Epidermal melanocyte (primary cell): ENCODE results near the gene CDC42EP3.

ENCODE experiments used
- DNase-seq: peaks from one replicate; pipeline ENCODE4 v3.0.0; 2011; ENCODE audit warnings: low spot score; ENCODE audit not compliant: insufficient read length

Gene CDC42EP3

GRCh38 chr2:37637190-37637860, 34.1 kb downstream of the CDC42EP3 start:
- no peak for DNase-seq

GRCh38 chr2:37636381-37637066, 34.9 kb downstream of the CDC42EP3 start:
- DNase-seq: no peak

DNA sequence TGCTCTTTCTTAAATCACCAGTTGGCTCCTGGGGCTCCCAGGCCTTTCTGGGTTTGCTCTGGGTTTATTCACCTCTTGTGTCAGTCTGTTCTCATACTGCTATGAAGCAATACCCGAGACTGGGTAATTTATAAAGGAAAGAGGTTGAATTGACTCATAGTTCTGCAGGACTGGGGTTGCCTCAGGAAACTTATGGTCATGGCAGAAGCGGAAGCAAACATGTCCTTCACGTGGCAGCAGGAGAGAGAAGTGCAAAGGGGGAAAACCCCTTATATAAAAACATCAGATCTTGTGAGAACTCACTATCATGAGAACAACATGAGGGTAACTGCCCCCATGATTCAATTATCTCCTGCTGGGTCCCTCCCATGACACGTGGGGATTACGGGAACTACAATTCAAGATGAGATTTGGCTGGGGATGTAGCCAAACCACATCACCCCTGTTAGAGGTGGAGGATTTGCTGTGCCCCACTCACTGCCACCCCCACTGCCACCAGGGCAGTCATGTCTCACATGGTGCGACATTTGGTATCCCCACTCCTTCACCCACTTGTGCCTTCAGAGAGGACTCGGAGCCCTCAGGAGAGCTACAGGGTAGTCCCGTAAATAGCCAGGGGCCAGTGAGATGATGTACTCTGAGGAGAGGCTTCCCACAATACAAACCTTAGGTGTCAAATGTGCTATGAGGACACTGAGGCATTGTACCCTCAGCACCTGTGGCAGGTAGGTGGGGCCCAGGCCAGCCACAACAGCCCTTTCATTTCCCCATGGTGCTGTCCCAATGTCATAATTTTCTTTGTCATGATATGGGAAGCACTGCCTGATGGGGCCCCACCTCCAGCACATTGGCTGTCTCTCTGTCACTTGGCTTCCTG, 35.7 kb downstream of the CDC42EP3 start:
- DNase-seq: no peak

DNA sequence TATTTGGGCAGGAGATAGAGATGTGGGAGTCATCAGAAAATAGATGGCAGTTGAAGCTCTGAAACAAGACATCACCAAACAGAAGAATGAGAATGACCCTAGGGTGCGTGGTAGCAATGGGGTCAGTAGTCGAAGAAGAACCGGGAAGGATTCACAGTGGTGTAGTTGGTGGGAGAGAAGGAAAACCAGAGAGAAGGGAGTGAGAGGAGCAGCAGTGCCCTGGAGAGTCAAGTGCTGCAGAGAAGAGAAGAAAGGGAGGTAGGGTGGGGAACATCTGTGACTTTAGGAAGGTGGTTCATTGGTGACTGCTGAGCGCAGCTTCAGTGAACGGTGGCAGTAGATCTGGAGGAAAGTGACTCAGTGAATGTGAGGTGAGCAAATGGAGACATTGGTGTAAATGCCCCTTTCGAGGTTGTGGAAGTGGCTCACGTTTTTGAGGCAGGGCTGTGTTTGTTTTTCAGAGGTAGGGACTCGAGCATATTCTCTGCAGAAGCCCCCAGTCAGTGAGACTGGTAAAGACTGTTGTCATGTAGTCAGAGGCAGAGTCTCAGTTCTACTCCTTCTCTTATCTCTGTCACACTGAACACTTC, 36.4 kb downstream of the CDC42EP3 start:
- no peak for DNase-seq

DNA sequence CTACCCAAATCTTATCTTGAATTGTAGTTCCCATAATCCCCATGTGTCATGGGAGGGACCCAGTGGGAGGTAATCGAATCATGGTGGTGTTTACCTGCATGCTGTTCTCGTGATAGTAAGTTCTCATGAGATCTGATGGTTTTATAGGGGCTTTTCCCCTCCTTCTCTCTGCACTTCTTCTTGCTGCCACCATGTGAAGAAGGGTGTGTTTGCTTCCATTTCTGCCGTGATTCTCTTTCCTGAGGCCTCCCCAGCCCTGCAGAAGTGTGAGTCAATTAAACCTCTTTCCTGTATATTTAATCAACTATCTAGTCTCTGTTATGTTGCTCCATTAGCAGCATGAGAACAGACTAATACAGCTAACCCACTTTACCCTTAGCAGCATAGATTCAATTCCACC, 37.6 kb downstream of the CDC42EP3 start:
- no peak for DNase-seq

GRCh38 chr2:37633234-37633633, 38.2 kb downstream of the CDC42EP3 start:
- no peak for DNase-seq

- DNase-seq: no peak
These were observed 39.1 kb downstream of the CDC42EP3 start for GRCh38 chr2:37632310-37632709.

DNA sequence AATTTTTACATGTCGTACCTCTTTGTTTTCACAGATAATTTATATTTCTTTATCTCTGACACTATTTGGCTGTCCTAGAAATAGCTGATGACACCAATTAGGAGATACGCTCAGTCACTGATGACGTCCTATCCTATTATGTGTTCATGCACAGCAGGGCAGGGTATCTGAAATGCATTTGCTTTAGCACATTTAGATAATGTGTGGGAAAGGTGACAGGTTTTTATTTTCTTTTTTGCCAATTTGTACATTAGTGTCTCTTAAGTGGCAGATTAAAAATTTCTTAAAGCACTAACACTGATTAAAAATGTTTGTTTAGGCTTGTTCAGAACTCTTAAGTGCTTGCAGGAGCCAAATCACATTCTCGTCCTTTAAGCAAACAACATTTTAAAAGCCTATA, 39.7 kb downstream of the CDC42EP3 start:
- DNase-seq: no peak

DNA sequence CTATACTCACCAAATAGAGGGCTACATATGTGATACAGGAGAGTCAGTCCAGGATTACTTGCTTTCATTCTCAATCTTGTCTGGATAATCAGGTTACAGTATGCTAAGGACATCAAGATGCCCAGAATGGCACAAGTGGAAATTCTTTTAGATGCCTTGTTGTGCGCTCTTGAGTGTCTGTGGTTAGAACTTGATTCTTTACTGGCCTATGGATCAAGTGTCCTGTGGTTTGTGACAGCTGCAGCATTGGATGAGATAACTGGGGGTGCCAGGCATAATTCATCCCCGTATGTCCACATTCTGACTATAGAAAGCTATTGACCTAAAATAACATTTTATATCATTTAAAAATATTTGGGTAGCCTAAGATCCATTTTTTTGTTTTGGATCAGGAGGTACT, 40.1 kb downstream of the CDC42EP3 start:
- DNase-seq: no peak

DNA sequence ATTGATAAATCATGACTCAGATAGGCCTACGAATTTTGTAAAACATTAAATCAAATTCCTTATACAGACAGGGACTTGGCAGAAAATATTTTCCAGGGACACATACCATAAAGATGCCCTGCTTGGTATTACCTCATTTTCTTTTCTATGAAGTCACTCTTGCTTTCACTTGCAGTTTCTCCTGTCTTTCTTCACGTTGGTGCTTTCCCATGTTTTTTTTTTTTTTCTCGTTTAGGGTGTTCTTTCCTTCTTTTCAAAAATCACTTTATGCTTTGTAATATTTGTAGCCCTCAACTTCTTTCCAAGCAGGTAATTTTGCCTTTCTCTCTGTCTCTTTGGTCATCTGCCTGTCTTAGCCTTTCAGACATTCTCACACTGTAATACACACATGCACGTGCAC, 40.7 kb downstream of the CDC42EP3 start:
- no peak for DNase-seq

DNA sequence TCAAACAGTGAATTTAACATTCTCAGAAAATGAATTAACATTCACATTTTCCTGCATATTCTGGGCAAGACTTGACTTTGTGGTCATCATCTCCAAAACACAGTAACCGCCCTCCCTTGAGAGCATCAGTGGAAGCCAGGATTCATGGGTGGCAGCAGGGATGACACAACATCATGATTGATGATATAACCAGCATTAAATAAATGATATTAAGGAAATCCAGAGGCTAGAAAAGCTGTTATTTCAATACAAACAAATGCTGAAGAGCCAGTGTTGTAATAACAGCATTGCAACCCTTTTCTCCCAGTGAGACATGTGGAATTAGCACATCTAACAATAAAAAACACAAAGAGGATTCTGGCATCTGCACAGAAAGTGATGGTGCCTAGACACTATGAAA, 41.1 kb downstream of the CDC42EP3 start:
- no peak for DNase-seq

DNA sequence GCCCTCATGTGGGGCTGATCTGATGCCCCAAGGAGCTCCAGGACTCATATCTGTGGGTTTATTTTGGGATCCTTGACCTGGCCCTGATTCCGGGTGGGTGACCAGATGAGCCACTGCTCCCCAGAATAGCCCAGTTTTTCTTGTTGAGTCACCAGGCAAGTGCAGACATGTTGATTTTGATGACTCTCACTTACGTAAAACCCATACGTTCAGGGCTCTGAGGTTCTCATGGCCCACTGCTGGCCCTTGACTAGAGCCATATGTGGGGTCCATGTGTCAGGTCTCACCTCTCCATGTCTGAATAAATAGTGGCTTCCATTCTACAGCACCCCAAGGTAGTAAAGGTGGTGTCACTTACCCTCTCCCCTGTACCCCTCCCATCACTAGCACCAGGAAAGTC, 41.9 kb downstream of the CDC42EP3 start:
- no peak for DNase-seq

DNA sequence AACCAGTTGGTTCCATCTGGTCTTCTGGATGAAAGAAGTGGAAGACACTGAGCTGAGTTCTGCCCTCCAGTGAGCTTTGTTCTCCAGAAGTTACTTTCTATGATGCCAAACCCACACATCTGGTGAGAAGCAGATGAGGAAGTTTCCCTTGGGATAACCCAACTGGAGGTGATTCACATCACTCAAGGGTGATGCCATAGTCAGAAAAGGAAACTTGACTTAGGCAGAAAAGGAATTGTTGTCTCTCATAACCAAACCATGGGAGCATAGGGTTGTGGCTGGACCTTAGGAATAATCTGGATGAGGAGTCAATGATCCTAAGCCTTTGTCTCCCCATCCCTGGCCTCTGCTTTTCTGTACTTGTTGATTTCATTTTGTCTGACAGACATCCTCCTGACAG, 43.7 kb downstream of the CDC42EP3 start:
- no peak for DNase-seq

GRCh38 chr2:37625796-37626571, 45.5 kb downstream of the CDC42EP3 start:
- DNase-seq: no peak

DNA sequence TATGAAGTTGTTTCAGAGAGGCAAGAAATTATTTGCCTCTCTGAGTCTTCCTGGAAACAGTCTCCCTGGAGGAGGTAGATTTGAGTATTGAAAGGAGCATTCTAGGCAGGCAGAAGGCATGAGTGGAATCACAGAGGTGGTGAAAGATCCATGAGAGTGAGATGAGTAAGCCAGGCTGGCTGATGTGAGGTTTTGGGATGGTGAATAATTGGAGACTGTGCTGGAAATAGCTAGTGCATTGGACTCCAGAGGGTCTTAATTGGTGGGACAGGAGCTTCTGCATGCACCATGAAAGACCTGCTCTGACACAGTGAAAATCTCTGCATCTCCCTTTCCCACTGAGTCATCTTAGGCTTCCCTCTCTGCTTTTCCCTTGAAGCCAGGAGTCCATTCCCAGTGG, 46.3 kb downstream of the CDC42EP3 start:
- no peak for DNase-seq

- DNase-seq: no peak
These were observed 47.2 kb downstream of the CDC42EP3 start for GRCh38 chr2:37623971-37624900.

DNA sequence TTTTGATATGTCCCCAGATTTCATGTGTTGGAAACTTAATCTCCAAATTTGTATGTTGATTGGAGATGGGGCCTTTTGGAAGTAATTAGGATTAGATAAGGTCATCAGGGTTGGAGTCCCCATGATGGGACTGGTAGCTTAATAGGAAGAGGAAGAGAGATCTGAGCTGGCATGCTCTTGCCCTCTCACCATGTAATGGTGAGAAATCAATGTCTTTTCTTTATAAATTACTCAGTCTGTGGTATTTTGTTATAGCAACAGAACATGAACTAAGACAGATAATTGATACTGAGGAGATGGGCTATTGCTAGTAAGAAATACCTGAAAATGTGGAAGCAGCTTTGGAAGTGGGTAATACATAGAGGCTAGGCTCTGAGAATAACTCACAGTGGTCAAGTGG, 48.0 kb downstream of the CDC42EP3 start:
- DNase-seq: no peak

- no peak for DNase-seq
These were observed 48.9 kb downstream of the CDC42EP3 start for GRCh38 chr2:37622450-37623100.

DNA sequence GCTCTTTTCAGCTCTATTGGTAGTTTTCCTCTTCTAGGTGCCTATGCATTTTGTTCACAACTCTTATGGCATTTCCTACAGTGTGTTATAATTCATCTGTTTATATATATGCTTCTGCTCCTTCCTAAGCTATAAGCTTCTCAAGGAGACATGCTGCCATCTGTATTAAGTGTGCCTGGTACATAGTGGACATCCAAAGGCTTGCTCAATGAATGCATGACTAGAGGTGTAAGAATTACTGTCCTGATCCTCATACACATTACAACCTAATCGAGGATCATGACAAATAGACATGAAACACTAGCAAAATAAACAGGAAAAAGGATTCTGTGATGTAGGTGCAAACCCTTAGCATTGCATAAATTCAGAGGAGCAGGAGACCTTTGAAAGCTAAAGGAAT, 50.2 kb downstream of the CDC42EP3 start:
- no peak for DNase-seq

DNA sequence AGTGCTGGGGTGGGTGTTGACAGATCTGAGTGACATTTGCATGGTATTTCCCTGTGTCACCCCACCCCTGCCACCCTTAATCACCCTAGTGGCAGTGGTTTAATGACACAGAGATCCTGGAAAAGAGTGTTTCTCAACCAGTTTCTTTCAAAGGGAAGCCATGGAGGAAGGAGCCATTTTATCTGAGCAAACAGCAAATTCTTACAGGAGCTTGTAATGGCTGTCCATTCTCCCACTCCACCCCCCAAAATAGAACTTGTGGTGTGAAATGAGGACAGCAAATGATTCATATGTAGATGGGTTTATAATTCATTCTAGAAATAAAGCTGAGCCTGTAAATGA, 51.5 kb downstream of the CDC42EP3 start:
- DNase-seq: no peak
